ENCODE results near the gene SLC43A2.
"Not testable (repeated sequence)": the region's sequence is repeated elsewhere in the genome, so short reads cannot be mapped to it uniquely, and the experiment has no call there.

SLC43A2 gene

GRCh38 chr17:1542316-1542715 is 86.3 kb downstream of the SLC43A2 start:
- H3K27ac ChIP-seq (ENCODE audit: low read depth in 2 of 2, low read length in 2 of 2), result no peak overlapping the region
- H3K4me1 ChIP-seq (ENCODE audit: control insufficient read depth in 2 of 2, insufficient read depth in 2 of 2, low read length in 2 of 2), result peaks cover 2 to 3% of the 10 kb centered on the region in 2 donors
- no peaks in the 10 kb centered on the region for H3K27me3 ChIP-seq (ENCODE audit: control insufficient read depth in 2 of 2, insufficient read depth in 2 of 2, low read length in 2 of 2)
- no peak overlapping the region for H3K9ac ChIP-seq (ENCODE audit: low read depth in 1 of 2, low read length in 2 of 2)
- peaks cover 47 to 58% of the 10 kb centered on the region in 2 donors for H3K36me3 ChIP-seq (ENCODE audit: control insufficient read depth in 2 of 2, insufficient read depth in 2 of 2, low read length in 2 of 2)
- H3K9me3 ChIP-seq (ENCODE audit: control insufficient read depth in 2 of 2, low read length in 2 of 2), result no peaks in the 10 kb centered on the region
- no peak overlapping the region for H3K4me3 ChIP-seq (ENCODE audit: low read length in 2 of 2)

GRCh38 chr17:1541367-1541904 is 87.2 kb downstream of the SLC43A2 start:
- no peaks in the 10 kb centered on the region for H3K27me3 ChIP-seq (ENCODE audit: control insufficient read depth in 2 of 2, insufficient read depth in 2 of 2, low read length in 2 of 2)
- H3K4me3 ChIP-seq (ENCODE audit: low read length in 2 of 2), result no peak overlapping the region
- H3K4me1 ChIP-seq (ENCODE audit: control insufficient read depth in 2 of 2, insufficient read depth in 2 of 2, low read length in 2 of 2), result peaks cover 2 to 3% of the 10 kb centered on the region in 2 donors
- no peak overlapping the region for H3K27ac ChIP-seq (ENCODE audit: low read depth in 2 of 2, low read length in 2 of 2)
- no peaks in the 10 kb centered on the region for H3K9me3 ChIP-seq (ENCODE audit: control insufficient read depth in 2 of 2, low read length in 2 of 2)
- H3K36me3 ChIP-seq (ENCODE audit: control insufficient read depth in 2 of 2, insufficient read depth in 2 of 2, low read length in 2 of 2), result peaks cover 46 to 54% of the 10 kb centered on the region in 2 donors
- H3K9ac ChIP-seq (ENCODE audit: low read depth in 1 of 2, low read length in 2 of 2), result no peak overlapping the region

- Histone ChIP-seq H3K36me3 (ENCODE audit: control insufficient read depth in 2 of 2, insufficient read depth in 2 of 2, low read length in 2 of 2) (peaks cover 54 to 58% of the 10 kb centered on the region in 2 donors), H3K4me1 (ENCODE audit: control insufficient read depth in 2 of 2, insufficient read depth in 2 of 2, low read length in 2 of 2) (no peaks in the 10 kb centered on the region), H3K9me3 (ENCODE audit: control insufficient read depth in 2 of 2, low read length in 2 of 2) (no peaks in the 10 kb centered on the region), H3K4me3 (ENCODE audit: low read length in 2 of 2) (no peak overlapping the region), H3K9ac (ENCODE audit: low read depth in 1 of 2, low read length in 2 of 2) (no peak overlapping the region), H3K27me3 (ENCODE audit: control insufficient read depth in 2 of 2, insufficient read depth in 2 of 2, low read length in 2 of 2) (no peaks in the 10 kb centered on the region), H3K27ac (ENCODE audit: low read depth in 2 of 2, low read length in 2 of 2) (no peak overlapping the region)
Observed at GRCh38 chr17:1539811-1540210, 88.8 kb downstream of the SLC43A2 start.

- Histone ChIP-seq H3K4me1 (ENCODE audit: control insufficient read depth in 2 of 2, insufficient read depth in 2 of 2, low read length in 2 of 2) (no peaks in the 10 kb centered on the region), H3K27me3 (ENCODE audit: control insufficient read depth in 2 of 2, insufficient read depth in 2 of 2, low read length in 2 of 2) (no peaks in the 10 kb centered on the region), H3K4me3 (ENCODE audit: low read length in 2 of 2) (no peak overlapping the region), H3K27ac (ENCODE audit: low read depth in 2 of 2, low read length in 2 of 2) (no peak overlapping the region), H3K9me3 (ENCODE audit: control insufficient read depth in 2 of 2, low read length in 2 of 2) (no peaks in the 10 kb centered on the region), H3K36me3 (ENCODE audit: control insufficient read depth in 2 of 2, insufficient read depth in 2 of 2, low read length in 2 of 2) (peaks cover 50 to 66% of the 10 kb centered on the region in 2 donors), H3K9ac (ENCODE audit: low read depth in 1 of 2, low read length in 2 of 2) (no peak overlapping the region)
Observed at GRCh38 chr17:1535737-1536136, 92.9 kb downstream of the SLC43A2 start.

- H3K9me3 ChIP-seq (ENCODE audit: control insufficient read depth in 2 of 2, low read length in 2 of 2), result no peaks in the 10 kb centered on the region
- H3K4me3 ChIP-seq (ENCODE audit: low read length in 2 of 2), result no peak overlapping the region
- H3K27me3 ChIP-seq (ENCODE audit: control insufficient read depth in 2 of 2, insufficient read depth in 2 of 2, low read length in 2 of 2), result no peaks in the 10 kb centered on the region
- no peak overlapping the region for H3K9ac ChIP-seq (ENCODE audit: low read depth in 1 of 2, low read length in 2 of 2)
- H3K27ac ChIP-seq (ENCODE audit: low read depth in 2 of 2, low read length in 2 of 2), result no peak overlapping the region
- no peaks in the 10 kb centered on the region for H3K4me1 ChIP-seq (ENCODE audit: control insufficient read depth in 2 of 2, insufficient read depth in 2 of 2, low read length in 2 of 2)
- H3K36me3 ChIP-seq (ENCODE audit: control insufficient read depth in 2 of 2, insufficient read depth in 2 of 2, low read length in 2 of 2), result peaks cover 39 to 60% of the 10 kb centered on the region in 2 donors
Observed at GRCh38 chr17:1533661-1534325, 94.8 kb downstream of the SLC43A2 start.

- Histone ChIP-seq H3K9ac (ENCODE audit: low read depth in 1 of 2, low read length in 2 of 2) (no peak overlapping the region), H3K4me3 (ENCODE audit: low read length in 2 of 2) (no peak overlapping the region), H3K9me3 (ENCODE audit: control insufficient read depth in 2 of 2, low read length in 2 of 2) (no peaks in the 10 kb centered on the region), H3K27ac (ENCODE audit: low read depth in 2 of 2, low read length in 2 of 2) (no peak overlapping the region), H3K36me3 (ENCODE audit: control insufficient read depth in 2 of 2, insufficient read depth in 2 of 2, low read length in 2 of 2) (peaks cover 32 to 56% of the 10 kb centered on the region in 2 donors), H3K27me3 (ENCODE audit: control insufficient read depth in 2 of 2, insufficient read depth in 2 of 2, low read length in 2 of 2) (no peaks in the 10 kb centered on the region), H3K4me1 (ENCODE audit: control insufficient read depth in 2 of 2, insufficient read depth in 2 of 2, low read length in 2 of 2) (no peaks in the 10 kb centered on the region)
Observed at GRCh38 chr17:1532836-1533602, 95.6 kb downstream of the SLC43A2 start.

GRCh38 chr17:1529863-1530262 is 98.8 kb downstream of the SLC43A2 start:
- Histone ChIP-seq H3K27ac (ENCODE audit: low read depth in 2 of 2, low read length in 2 of 2) (no peak overlapping the region), H3K36me3 (ENCODE audit: control insufficient read depth in 2 of 2, insufficient read depth in 2 of 2, low read length in 2 of 2) (peaks cover 28 to 48% of the 10 kb centered on the region in 2 donors), H3K27me3 (ENCODE audit: control insufficient read depth in 2 of 2, insufficient read depth in 2 of 2, low read length in 2 of 2) (no peaks in the 10 kb centered on the region), H3K9ac (ENCODE audit: low read depth in 1 of 2, low read length in 2 of 2) (no peak overlapping the region), H3K4me3 (ENCODE audit: low read length in 2 of 2) (no peak overlapping the region), H3K9me3 (ENCODE audit: control insufficient read depth in 2 of 2, low read length in 2 of 2) (no peaks in the 10 kb centered on the region), H3K4me1 (ENCODE audit: control insufficient read depth in 2 of 2, insufficient read depth in 2 of 2, low read length in 2 of 2) (no peaks in the 10 kb centered on the region)

- H3K9ac ChIP-seq (ENCODE audit: low read depth in 1 of 2, low read length in 2 of 2); H3K4me1 ChIP-seq (ENCODE audit: control insufficient read depth in 2 of 2, insufficient read depth in 2 of 2, low read length in 2 of 2); H3K27ac ChIP-seq (ENCODE audit: low read depth in 2 of 2, low read length in 2 of 2); H3K4me3 ChIP-seq (ENCODE audit: low read length in 2 of 2); H3K27me3 ChIP-seq (ENCODE audit: control insufficient read depth in 2 of 2, insufficient read depth in 2 of 2, low read length in 2 of 2); H3K9me3 ChIP-seq (ENCODE audit: control insufficient read depth in 2 of 2, low read length in 2 of 2): not testable (repeated sequence)
- peaks cover 13 to 28% of the 10 kb centered on the region in 2 donors for H3K36me3 ChIP-seq (ENCODE audit: control insufficient read depth in 2 of 2, insufficient read depth in 2 of 2, low read length in 2 of 2)
Observed at GRCh38 chr17:1526876-1527275, 101.8 kb downstream of the SLC43A2 start.

GRCh38 chr17:1522626-1523025 is 106.0 kb downstream of the SLC43A2 start:
- Histone ChIP-seq H3K9ac (ENCODE audit: low read depth in 1 of 2, low read length in 2 of 2) (no peak overlapping the region), H3K27ac (ENCODE audit: low read depth in 2 of 2, low read length in 2 of 2) (no peak overlapping the region), H3K4me1 (ENCODE audit: control insufficient read depth in 2 of 2, insufficient read depth in 2 of 2, low read length in 2 of 2) (no peaks in the 10 kb centered on the region), H3K4me3 (ENCODE audit: low read length in 2 of 2) (no peak overlapping the region), H3K27me3 (ENCODE audit: control insufficient read depth in 2 of 2, insufficient read depth in 2 of 2, low read length in 2 of 2) (no peaks in the 10 kb centered on the region), H3K9me3 (ENCODE audit: control insufficient read depth in 2 of 2, low read length in 2 of 2) (no peaks in the 10 kb centered on the region), H3K36me3 (ENCODE audit: control insufficient read depth in 2 of 2, insufficient read depth in 2 of 2, low read length in 2 of 2) (peaks cover 23 to 25% of the 10 kb centered on the region in 2 donors)

- Histone ChIP-seq H3K36me3 (ENCODE audit: control insufficient read depth in 2 of 2, insufficient read depth in 2 of 2, low read length in 2 of 2) (peaks cover 21 to 24% of the 10 kb centered on the region in 2 donors), H3K4me1 (ENCODE audit: control insufficient read depth in 2 of 2, insufficient read depth in 2 of 2, low read length in 2 of 2) (no peaks in the 10 kb centered on the region), H3K9me3 (ENCODE audit: control insufficient read depth in 2 of 2, low read length in 2 of 2) (no peaks in the 10 kb centered on the region), H3K9ac (ENCODE audit: low read depth in 1 of 2, low read length in 2 of 2) (no peak overlapping the region), H3K27ac (ENCODE audit: low read depth in 2 of 2, low read length in 2 of 2) (no peak overlapping the region), H3K27me3 (ENCODE audit: control insufficient read depth in 2 of 2, insufficient read depth in 2 of 2, low read length in 2 of 2) (no peaks in the 10 kb centered on the region), H3K4me3 (ENCODE audit: low read length in 2 of 2) (no peak overlapping the region)
Observed at GRCh38 chr17:1521086-1521640, 107.5 kb downstream of the SLC43A2 start.
